Kidney capillary endothelial cell (primary cell): ENCODE data around the gene CIT.
A peak's percentile ranks its signal among the peaks of the same experiment; 100 is the strongest.
"Not testable (repeated sequence)": the region's sequence is repeated elsewhere in the genome, so short reads cannot be mapped to it uniquely, and the experiment has no call there.

Source experiments
- DNase-seq: peaks from one replicate; pipeline ENCODE4 v3.0.0-alpha.2; 2018; ENCODE audit warnings: low spot score

Gene CIT

GRCh38 chr12:119742700-119743099, 134.4 kb downstream of the CIT start:
- DNase-seq: no peak

GRCh38 chr12:119740830-119741229, 136.3 kb downstream of the CIT start:
- no peak for DNase-seq

DNA sequence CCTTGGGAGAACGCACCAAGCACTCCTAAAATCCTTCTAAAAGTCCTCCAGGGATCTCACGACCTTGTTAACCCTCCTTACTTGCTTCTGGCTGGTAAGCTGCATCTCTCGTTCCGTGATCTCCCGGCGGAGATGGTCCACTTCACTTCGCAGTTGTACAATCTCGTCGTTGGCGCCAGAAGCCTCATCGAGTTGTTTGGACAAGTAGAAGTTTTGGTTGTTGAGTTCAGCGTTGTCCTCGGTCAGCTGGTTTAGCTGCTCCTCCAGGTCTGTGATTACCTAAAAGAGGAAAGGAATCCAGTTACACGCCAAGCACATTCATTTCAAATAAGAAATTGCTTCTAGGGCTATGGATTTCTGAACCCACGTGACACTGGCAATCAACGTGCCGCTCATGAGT, 142.0 kb downstream of the CIT start:
- DNase-seq: no peak

DNA sequence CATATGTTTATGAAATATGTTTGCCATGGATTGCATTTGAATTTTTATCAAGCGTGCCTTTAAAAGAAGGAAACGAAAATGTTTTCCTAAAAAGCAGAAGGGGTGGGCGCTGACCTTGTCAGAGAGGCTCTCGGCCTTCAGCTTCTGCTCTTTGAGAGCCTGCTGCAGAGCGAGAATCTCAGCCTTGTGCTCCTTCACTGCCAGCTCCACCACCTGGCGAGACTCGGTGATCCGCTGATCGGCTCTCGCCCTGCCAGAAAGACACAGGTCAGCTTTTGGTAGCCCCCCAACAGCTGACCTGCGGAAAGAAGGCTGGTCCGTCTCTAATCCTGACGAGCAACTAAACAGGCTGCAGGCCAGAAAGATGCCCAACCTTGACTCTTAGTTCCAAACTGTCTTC, 146.7 kb downstream of the CIT start:
- DNase-seq: no peak

DNA sequence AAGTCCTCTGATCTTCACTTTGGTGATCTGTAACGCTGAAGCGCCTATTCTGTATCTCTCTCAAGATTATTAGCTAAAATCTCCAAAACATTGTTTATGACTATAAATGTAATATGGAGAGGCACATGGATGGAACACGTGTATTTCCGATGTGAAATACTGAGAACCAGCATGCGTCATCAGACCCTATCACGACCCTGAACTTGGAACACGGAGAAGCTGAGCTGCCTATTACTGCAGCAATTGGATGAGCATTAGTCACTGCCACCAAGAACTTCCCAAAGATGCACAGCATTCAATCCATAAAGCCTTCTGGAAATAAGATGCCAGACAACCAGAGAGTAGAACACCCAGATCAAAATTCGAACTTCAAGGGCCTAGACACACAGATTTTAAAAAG, 147.2 kb downstream of the CIT start:
- DNase-seq: no peak

DNA sequence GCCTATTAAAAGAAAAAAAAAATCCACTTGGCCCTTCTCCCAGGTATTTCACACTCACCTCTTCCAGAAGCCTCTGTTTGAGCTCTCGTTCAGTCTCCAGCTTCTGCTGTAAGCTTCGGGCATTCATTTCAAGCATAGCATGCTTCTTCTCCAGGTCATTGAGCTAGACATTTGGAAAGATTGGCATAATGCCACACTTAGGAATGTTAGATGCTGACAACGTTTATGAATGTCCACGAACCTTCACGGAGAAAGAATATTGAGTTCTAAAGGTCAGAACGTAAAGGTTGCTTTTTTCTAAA, 148.7 kb downstream of the CIT start:
- DNase-seq: no peak

DNA sequence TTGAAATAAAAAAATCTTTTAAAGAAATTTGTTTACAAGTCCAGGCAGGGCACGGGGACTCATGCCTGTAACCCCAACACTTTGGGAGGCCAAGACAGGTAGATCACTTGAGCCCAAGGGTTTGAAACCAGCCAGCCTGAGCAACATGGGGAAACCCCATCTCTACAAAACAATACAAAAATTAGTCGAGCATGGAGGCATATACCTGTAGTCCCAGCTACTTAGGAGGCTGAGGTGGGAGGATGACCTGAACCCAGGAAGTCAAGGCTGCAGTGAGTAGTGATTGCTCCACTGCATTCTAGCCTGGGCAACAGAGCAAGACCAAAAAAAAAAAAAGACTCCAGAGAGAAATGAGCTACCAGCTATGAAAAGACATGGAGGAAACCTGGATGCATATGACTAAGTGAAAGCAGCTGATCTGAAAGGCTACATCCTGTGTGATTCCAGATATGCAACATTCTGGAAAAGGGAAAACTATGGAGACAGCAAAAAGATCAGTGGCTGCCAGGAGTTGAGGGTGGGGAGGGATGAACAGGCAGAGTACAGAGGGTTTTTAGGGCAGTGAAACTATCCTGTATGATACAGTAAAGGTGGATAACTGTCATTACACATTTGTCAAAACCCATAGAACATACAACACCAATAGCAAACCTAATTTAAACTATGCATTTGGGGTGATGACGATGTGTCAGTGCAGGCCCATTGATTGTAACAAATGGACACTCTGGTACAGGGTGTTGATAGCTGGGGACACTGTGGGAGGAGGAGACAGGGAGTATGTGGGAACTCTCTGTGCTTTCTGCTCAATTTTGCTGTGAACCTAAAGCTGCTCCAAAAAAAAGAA, 149.3 kb downstream of the CIT start:
- DNase-seq: peak; percentile 39

DNA sequence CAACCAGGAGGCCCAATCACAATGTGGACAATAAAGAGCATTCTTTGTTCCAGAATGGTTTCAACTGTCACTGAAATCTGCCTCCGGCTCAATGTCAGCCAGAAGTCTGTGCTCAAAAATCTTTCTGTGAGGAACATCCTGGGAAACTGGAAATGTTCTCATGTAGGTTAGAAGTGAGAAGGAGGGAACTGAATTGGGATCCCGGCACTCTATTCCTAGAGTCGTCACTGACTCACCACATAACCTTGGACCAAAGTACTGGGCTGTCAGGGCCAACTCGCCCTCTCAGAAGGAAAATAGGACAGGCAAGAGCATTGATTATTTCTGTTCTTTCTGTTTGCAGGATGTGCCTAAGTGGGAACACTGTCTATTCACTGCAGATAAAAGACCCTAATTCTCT, 151.6 kb downstream of the CIT start:
- DNase-seq: no peak

DNA sequence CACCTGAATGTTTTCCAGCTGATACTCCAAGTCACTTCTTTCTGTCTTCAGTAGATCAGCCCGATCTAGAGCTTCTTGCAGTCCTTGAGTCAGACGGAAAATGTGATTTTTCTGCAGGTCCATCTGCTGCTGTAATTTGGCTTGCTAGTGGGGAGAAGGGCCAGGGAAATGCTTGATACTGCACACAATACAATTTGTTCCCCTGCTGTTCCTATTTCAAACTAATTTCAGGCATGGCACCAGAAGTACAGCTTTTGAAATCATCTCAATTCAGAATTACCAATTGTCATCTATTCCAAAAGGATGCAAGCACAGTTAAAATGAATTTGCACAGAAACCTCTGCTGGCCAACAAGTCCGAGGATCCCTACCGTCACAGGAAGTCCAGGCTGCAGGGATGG, 155.8 kb downstream of the CIT start:
- DNase-seq: no peak

- DNase-seq: no peak
These were observed 156.8 kb downstream of the CIT start for GRCh38 chr12:119720349-119720748.

DNA sequence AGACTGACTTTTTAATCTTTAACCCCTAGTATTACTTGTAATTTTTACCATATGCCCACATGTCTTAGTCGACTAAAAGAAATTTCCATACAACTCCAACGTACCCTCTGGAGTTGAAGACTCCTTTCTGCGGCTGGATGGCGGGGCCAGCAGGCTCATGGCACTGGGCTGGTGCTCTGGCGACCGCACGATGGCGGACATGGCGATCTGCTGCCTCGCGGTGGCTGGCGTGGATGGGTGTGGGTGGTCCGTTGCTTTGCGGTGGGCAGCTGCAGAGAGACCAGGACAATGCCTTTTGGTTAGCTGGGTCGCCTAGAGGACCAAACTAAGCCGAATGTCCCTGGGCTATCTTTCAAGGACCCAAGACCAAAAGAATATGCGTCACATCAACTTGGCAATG, 159.0 kb downstream of the CIT start:
- no peak for DNase-seq

DNA sequence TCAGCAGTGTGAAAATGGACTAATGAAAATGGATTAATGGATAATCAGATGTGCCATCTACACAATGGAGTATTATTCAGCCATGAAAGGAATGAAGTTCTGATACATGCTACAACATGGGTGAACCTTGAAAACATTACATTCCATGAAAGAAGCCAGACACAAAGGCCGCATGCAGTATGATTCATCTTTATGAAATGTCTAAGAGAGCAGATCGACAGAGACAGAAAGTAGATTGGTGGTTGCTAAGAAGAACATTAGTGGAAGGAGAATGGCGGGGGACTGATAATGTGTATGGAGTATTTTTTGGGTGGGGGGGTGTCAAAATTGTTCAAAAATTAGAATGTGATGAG, 161.9 kb downstream of the CIT start:
- DNase-seq: peak; percentile 1

DNA sequence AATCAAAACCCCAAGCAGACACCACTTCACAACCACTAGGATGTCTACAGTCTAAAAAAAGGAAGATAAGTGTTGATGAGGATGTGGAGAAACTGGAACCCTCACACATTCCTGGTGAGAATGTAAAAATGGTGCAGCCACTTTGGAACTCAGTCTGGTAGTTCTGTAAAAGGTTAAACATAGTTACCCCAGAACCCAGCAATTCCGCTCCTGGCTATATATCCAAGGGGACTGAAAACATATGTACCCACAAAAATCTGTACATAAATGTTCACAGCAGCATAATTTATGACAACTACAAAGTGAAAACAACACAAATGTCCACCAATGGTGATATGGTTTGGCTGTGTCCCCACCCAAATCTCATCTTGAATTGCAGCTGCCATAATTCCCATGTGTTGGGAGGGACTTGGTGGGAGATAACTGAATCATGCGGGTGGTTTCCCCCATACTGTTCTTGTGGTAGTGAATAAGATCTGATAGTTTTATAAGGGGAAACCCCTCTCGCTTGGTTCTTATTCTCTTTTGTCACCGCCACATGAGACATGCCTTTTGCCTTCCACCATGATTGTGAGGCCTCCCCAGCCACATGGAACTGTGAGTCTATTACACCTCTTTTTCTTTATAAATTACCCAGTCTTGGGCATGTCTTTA, 162.4 kb downstream of the CIT start:
- no peak for DNase-seq

GRCh38 chr12:119713551-119714031, 163.5 kb downstream of the CIT start:
- DNase-seq: no peak

DNA sequence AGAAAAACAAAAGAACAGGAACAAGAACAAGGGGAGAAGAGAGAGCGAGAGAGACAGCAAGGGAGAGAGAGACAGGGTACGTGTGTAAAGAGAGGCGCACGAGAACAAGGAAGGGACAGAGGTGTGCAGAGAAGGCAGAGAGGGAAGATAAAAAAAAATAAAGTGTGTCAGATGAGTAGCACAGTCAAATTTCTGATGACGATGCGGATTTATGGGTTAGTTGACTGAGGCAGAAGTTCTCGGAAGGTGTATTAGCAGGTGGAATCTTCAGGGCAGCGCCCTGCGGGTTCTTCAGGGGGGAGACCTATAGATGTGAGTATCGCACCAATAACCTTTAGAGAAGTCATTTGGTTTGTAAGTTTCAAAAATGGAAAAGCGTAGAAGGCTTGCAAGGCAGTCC, 164.4 kb downstream of the CIT start:
- DNase-seq: no peak

- DNase-seq: no peak
These were observed 165.4 kb downstream of the CIT start for GRCh38 chr12:119711693-119712092.

DNA sequence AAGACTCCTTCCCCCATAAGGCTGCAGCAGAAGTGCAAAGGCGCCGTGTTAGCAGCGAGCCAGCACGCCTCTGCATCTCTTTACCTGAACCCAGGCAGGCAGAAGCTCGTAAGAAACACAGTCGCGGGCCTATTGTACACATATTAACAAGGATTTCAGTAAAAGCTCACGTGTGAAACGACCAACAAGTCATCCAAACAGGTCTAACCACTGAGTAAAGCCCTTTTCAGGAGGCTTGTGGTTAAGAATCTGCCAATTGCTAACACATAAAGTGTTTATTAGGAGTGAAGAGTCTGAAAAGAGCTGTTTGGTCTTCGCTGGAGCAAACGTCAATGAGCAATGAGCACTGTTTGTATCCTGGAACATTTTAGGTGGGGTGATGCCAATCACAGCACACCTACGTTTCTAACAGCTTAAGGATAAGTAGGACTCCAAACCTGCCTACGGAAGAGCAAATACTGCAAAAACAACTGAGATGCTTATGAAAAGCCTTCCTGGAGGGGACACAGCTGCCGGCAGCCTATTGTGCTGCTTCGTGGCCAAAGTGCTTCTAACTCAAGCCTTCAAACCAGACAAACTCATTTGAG, 166.1 kb downstream of the CIT start:
- no peak for DNase-seq

DNA sequence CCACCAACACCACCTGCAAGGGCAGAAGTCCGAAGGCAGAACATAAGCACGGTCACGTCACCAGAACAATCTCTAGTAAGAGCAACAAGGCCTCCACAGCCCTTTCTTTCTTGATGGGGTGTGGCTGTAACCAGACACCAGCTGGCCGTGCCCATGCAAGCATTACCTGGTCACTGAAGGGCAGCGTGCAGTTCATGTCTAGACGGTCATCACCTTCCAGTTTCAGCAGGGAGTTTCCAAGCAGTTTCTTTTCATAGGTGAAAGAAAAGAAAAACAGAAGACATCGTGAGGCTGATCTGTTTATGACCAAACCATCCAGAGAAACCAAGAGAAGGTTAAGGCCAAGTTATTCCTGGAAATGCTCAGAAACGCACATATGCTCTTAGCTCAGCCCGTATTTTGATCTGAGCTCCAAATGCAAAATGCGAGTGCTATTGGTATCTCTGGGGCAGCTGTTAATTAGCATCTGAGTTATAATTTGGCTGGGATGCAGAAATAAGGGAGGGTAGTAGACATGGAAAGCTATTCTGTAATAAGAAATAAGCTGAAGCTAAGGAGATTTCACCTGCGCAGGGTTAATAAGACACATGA, 166.7 kb downstream of the CIT start:
- no peak for DNase-seq

GRCh38 chr12:119706427-119706826, 170.7 kb downstream of the CIT start:
- not testable (repeated sequence) for DNase-seq

- no peak for DNase-seq
These were observed 171.9 kb downstream of the CIT start for GRCh38 chr12:119705182-119705581.

GRCh38 chr12:119704065-119704747, 172.9 kb downstream of the CIT start:
- DNase-seq: peak; percentile 68

- DNase-seq: no peak
These were observed 177.0 kb downstream of the CIT start for GRCh38 chr12:119700078-119700477.
